K562 (cell line): ENCODE results near the gene H3-3A. TPM values are rescaled to one million over a fixed set of nuclear protein-coding genes. Genes with fewer than 3 reads are reported as not detected.

Experiments used
- BCLAF1 ChIP-seq, 2 experiments: fragments of 450-650 bp in 1 of 2; IDR thresholded peaks; 2 replicates each; pipeline ENCODE4 v1.6.1; 2011 to 2017; ENCODE audit warnings: low read depth in 2 of 2, antibody characterized with exemption in 1 of 2, borderline replicate concordance in 1 of 2, low read length in 1 of 2, mild to moderate bottlenecking in 1 of 2, mixed read lengths in 1 of 2; ENCODE audit not compliant: control insufficient read depth in 1 of 2
- CEBPG ChIP-seq, 3 experiments: fragments of 200-800 bp in 1 of 3; sonication (Bioruptor generic) in 1 of 3; sonication (generic) in 1 of 3; formaldehyde crosslinking in 1 of 3; IDR thresholded peaks in 2 of 3; conservative IDR thresholded peaks in 1 of 3; 2 replicates each; pipeline versions ENCODE4 v1.6.1 to v1.8.0; 2016 to 2022; ENCODE audit warnings: missing compliant biosample characterization in 2 of 3, missing genetic modification characterization in 2 of 3, mild to moderate bottlenecking in 1 of 3, missing genetic modification reagents in 1 of 3
- CREBBP ChIP-seq: IDR thresholded peaks from one replicate; pipeline ENCODE4 v1.6.1; 2012; ENCODE audit warnings: low read depth, mild to moderate bottlenecking, control low read depth, inconsistent platforms, low read length
- E2F3 ChIP-seq: fragments of 250-450 bp; sonication (Bioruptor Pico); IDR thresholded peaks from 2 replicates; pipeline ENCODE4 v1.4.0; 2020; ENCODE audit warnings: mild to moderate bottlenecking
- FOXJ2 ChIP-seq: fragments of 200-800 bp; sonication (Bioruptor generic); IDR thresholded peaks from 2 replicates; pipeline ENCODE4 v1.6.1; 2016; ENCODE audit warnings: missing genetic modification characterization, missing compliant biosample characterization
- HDAC2 ChIP-seq: fragments of 450-650 bp; IDR thresholded peaks from 2 replicates; pipeline ENCODE4 v1.6.1; 2016; ENCODE audit warnings: mild to moderate bottlenecking
- IRF2 ChIP-seq: sonication (generic); formaldehyde crosslinking; IDR thresholded peaks from 2 replicates; pipeline ENCODE4 v1.8.1; 2022; ENCODE audit warnings: mild to moderate bottlenecking, missing genetic modification reagents
- KLF16 ChIP-seq: IDR thresholded peaks from 2 replicates; pipeline ENCODE4 v1.6.1; 2016; ENCODE audit warnings: antibody characterized with exemption
- LEF1 ChIP-seq: fragments of 450-650 bp; IDR thresholded peaks from 2 replicates; pipeline ENCODE4 v1.6.1; 2016; ENCODE audit warnings: mild to moderate bottlenecking
- NR2C2 ChIP-seq, 2 experiments: fragments of 200-800 bp in 1 of 2; sonication (Bioruptor generic) in 1 of 2; sonication (generic) in 1 of 2; formaldehyde crosslinking in 1 of 2; IDR thresholded peaks; 2 replicates each; pipeline versions ENCODE4 v1.6.1 to v1.8.0; 2016 to 2022; ENCODE audit warnings: mild to moderate bottlenecking in 1 of 2, missing compliant biosample characterization in 1 of 2, missing genetic modification characterization in 1 of 2, missing genetic modification reagents in 1 of 2
- PHB ChIP-seq: fragments of 250-450 bp; sonication (Bioruptor Pico); IDR thresholded peaks from 2 replicates; pipeline ENCODE4 v1.5.0; 2021
- RUNX1 ChIP-seq: sonication (generic); IDR thresholded peaks from 2 replicates; pipeline ENCODE4 v1.6.1; 2016; ENCODE audit warnings: antibody characterized with exemption, low read depth
- SMAD1 ChIP-seq: fragments of 150-350 bp; IDR thresholded peaks from 2 replicates; pipeline ENCODE4 v1.6.1; 2014; ENCODE audit warnings: low read length, low read depth; ENCODE audit not compliant: partially characterized antibody
- SMAD3 ChIP-seq: fragments of 450-650 bp; formaldehyde crosslinking; conservative IDR thresholded peaks from 2 replicates; pipeline ENCODE4 v1.4.0; 2020; ENCODE audit warnings: mild to moderate bottlenecking
- SOX6 ChIP-seq: fragments of 450-650 bp; IDR thresholded peaks from 2 replicates; pipeline ENCODE4 v1.6.1; 2014; ENCODE audit warnings: mild to moderate bottlenecking
- TAF7 ChIP-seq: fragments of 450-650 bp; IDR thresholded peaks from 2 replicates; pipeline ENCODE4 v1.6.1; 2016; ENCODE audit warnings: missing genetic modification characterization, missing compliant biosample characterization
- TCFL5 ChIP-seq: fragments of 250-450 bp; sonication (Bioruptor Pico); conservative IDR thresholded peaks from 2 replicates; pipeline ENCODE4 v1.6.1; 2021; ENCODE audit warnings: mild to moderate bottlenecking, moderate library complexity, matching md5 sums
- ZNF668 ChIP-seq: fragments of 250-450 bp; sonication (Bioruptor Pico); IDR thresholded peaks from 2 replicates; pipeline ENCODE4 v1.8.0; 2022; ENCODE audit warnings: mild to moderate bottlenecking, inconsistent platforms
- polyA plus RNA-seq, 8 experiments: library from polyadenylated mRNA; depleted of rRNA in 4 of 8; stranded (reverse) in 5 of 8; unstranded in 3 of 8; fragments of >200 nt; fragmentation: Nextera tagmentation in 2 of 8; fragmentation: Illumina TruSeq in 1 of 8; extraction: Ambion mirVana in 2 of 8; extraction: Trizol in 1 of 8; gene quantifications; 2 replicates each; pipeline versions ENCODE4 v1.2.1 to v1.2.3, GENCODE V29; 2011 to 2014; ENCODE audit warnings: inconsistent platforms in 1 of 8, missing spikeins in 1 of 8
- total RNA-seq, 7 experiments: library from RNA; depleted of rRNA in 6 of 7; stranded (reverse); fragments of >200 nt in 6 of 7; fragmentation: Illumina TruSeq in 2 of 7; extraction: Trizol in 2 of 7; gene quantifications; 2 replicates each; pipeline versions ENCODE4 v1.2.1 to v1.2.3, GENCODE V29; 2011 to 2021; ENCODE audit warnings: low replicate concordance in 1 of 7
- TF ChIP-seq, protein P1 (sequence below): IDR thresholded peaks from 3 replicates; pipeline ENCODE4 v1.6.1; 2011; ENCODE audit warnings: borderline replicate concordance, mild to moderate bottlenecking; ENCODE audit not compliant: insufficient read length, insufficient read depth

The H3-3A gene
- total and polyA plus RNA-seq, 9 of the 15 experiments (the other 6 are each of a cell fraction or from before 2014, with no cell fraction given) = 426 to 1,083 (median 591) TPM

- TF ChIP-seq KLF16 (no peak), TAF7 (tag) (no peak; the same call in 1 of the 2 replicates), HDAC2 (peak; percentile 19; the same call in 1 of the 2 replicates), SMAD3 (CRISPR knock-in tag) (0 out of 2 replicates have a peak, but pooled peaks have one; percentile 22), ZNF668 (CRISPR knock-in tag) (peak; percentile 50; the same call in 1 of the 2 replicates), LEF1 (no peak), SMAD1 (no peak), BCLAF1 (IDR thresholded peaks at IDR 0.05; ENCODE audit: borderline replicate concordance in 1 of 2, control insufficient read depth in 1 of 2, low read depth in 2 of 2, low read length in 1 of 2) (0 out of 4 replicates have a peak, but pooled peaks of 1 of the 2 experiments have one; percentile 42), CREBBP (no peak), NR2C2 (CRISPR knock-in tag; IDR thresholded peaks at IDR 0.05) (peak; percentile 13; the same call in 1 of the 2 replicates), NR2C2 (tag; IDR thresholded peaks at IDR 0.05) (no peak), IRF2 (CRISPR knock-in tag) (no peak), RUNX1 (no peak), CEBPG (CRISPR knock-in tag; IDR thresholded peaks at IDR 0.05) (0 out of 2 replicates have a peak, but pooled peaks have one; percentile 14), CEBPG (tag; conservative IDR thresholded peaks at IDR 0.05 in 1 of 2, IDR thresholded peaks at IDR 0.05 in 1 of 2) (0 out of 4 replicates have a peak, but pooled peaks of 1 of the 2 experiments have one; percentile 21), E2F3 (CRISPR knock-in tag) (no peak), SOX6 (no peak), PHB (CRISPR knock-in tag) (0 out of 2 replicates have a peak, but pooled peaks have one; percentile 59), FOXJ2 (tag) (no peak), TCFL5 (CRISPR knock-in tag) (0 out of 2 replicates have a peak, but pooled peaks have one; percentile 21)
- TF ChIP-seq, protein P1, sequence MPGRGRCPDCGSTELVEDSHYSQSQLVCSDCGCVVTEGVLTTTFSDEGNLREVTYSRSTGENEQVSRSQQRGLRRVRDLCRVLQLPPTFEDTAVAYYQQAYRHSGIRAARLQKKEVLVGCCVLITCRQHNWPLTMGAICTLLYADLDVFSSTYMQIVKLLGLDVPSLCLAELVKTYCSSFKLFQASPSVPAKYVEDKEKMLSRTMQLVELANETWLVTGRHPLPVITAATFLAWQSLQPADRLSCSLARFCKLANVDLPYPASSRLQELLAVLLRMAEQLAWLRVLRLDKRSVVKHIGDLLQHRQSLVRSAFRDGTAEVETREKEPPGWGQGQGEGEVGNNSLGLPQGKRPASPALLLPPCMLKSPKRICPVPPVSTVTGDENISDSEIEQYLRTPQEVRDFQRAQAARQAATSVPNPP = no peak
Observed at GRCh38 chr1:226061068-226061840, 1.3 kb upstream of the H3-3A start (continued).
